ENCODE measurements around the gene ARHGAP10.

The ARHGAP10 gene

GRCh38 chr4:148021686-148022085, 289.8 kb downstream of the ARHGAP10 start:
- TF ChIP-seq CTCF (IDR thresholded peaks at IDR 0.05; ENCODE audit: low read depth, low read length), result no peak
- no peak overlapping the region for H3K4me3 ChIP-seq (ENCODE audit: low read depth, low read length)

GRCh38 chr4:148022975-148023374, 291.1 kb downstream of the ARHGAP10 start:
- H3K4me3 ChIP-seq (ENCODE audit: low read depth, low read length), result no peak overlapping the region
- TF ChIP-seq CTCF (IDR thresholded peaks at IDR 0.05; ENCODE audit: low read depth, low read length), result no peak

DNA sequence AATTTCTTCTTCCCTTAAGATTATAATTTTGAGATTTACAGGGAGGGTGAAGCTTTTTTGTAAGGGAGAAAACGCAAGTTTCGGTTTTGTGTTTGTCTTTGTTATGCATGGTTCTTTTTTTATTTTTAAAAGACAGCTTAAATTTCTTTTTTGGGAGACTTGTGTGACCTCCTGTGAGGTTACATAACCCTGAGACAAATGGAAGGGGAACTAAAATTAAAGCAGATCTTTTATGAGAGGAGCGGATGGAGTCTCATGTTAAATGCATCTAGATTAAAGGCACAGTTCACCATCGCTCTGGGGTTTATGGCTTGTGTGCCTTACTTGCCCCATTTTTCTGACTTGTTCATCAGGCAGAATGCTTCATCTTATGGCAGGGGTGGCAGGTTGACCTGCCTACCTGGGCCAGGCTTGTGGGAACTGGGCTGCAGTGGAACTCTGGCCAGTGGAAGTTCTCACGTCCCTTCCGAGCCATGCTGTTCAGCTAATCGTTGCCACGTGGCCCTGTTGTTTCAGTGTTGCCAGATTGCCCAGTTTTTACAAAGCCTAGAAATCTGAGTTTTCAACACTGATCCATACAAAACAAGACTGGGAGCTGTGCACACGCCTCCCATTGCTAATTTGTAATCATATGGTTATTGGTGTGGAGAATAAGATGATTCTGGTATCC, 291.8 kb downstream of the ARHGAP10 start:
- TF ChIP-seq CTCF (IDR thresholded peaks at IDR 0.05; ENCODE audit: low read depth, low read length), result no peak
- no peak overlapping the region for H3K4me3 ChIP-seq (ENCODE audit: low read depth, low read length)

DNA sequence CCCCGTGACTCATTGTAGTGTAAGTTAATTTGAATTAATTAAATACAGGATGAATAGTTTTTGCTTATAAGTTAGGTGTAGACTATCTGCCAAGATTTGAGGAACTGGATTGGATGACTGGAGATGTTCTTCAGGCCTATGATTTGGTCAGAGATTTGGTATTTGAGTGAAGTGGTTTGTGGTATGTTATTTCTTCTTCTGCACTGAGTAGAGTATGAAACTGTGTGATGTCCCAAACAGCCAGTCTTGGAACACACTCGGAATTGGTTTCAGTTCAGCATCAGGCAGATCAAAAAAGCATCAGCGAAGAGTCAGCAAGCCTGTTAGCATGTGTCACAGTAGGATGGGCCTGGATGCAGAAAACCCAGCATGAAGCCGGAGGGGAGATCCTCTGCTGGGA, 294.1 kb downstream of the ARHGAP10 start:
- no peak for TF ChIP-seq CTCF (IDR thresholded peaks at IDR 0.05; ENCODE audit: low read depth, low read length)
- H3K4me3 ChIP-seq (ENCODE audit: low read depth, low read length), result peak overlapping the region; percentile 11; the same call in 1 of the 2 replicates

DNA sequence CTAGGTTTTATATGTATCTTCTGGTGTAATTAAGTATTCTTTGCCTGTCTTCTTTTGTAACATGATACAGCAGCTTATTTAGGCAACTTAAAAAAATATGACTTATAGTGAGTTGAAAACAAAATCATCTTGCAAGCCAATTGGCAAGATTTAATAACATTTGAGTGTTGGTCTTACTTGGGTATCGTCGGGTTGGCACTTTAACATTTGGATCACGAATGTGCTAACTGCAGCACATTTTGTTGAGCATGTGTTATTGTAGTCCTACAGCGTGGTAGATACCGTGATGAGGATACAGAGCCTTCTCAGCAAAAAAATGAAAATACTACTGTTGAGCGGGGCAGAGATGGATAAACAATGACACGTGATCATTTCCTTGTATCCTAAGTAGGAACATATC, 295.3 kb downstream of the ARHGAP10 start:
- no peak for TF ChIP-seq CTCF (IDR thresholded peaks at IDR 0.05; ENCODE audit: low read depth, low read length)
- H3K4me3 ChIP-seq (ENCODE audit: low read depth, low read length), result no peak overlapping the region

DNA sequence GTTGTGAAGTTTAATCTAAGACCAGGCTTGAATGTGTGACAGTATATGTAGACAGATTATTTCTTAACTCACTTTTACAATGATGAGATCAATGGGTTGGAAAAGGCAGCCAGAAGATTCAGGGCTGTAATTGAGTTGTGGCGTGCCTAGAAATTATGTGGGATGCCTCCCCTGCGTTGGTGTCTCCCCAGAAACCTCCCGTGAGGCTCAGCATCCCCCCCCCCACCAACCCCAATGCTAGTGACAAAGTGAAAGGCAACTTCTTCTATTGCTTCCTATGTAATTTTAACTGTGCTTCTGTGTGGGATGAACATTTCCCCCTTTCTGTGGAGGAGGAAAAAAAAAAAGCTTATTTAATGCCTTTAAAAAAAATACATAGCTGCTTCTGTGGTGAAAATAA, 297.9 kb downstream of the ARHGAP10 start:
- TF ChIP-seq CTCF (IDR thresholded peaks at IDR 0.05; ENCODE audit: low read depth, low read length), result no peak
- H3K4me3 ChIP-seq (ENCODE audit: low read depth, low read length), result no peak overlapping the region

DNA sequence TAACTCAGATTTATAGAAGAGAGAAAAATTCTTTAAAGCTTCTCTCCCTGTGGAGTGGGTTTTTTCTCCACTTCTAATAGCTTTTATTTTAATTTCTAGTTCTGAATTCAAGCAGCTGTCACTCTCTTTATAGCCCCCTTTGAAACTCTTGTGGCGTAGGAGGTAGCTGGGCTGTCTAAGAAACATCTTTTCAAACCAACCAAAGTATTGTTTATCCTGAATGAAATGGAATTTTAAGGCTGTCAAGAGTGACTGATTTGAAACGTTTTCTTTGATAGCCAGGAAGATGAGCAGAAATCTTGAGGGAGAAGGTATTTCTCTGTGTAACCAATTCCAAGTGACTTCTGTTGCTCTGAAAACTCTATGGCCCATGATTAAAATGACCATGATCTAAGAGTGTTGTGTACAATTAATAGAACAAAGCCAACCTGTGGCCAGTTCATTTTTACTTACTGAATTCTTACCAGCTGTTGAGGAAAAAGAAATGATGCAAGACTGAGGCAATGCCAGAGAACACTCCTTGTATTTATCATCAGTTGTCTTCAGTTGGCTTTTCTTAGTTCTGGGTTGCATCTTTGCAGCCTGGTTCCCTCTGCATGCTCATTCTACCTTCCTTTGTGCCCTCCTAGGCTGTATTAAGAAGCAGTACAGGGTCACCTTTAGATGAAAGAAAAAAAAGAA, 298.4 kb downstream of the ARHGAP10 start:
- TF ChIP-seq CTCF (IDR thresholded peaks at IDR 0.05; ENCODE audit: low read depth, low read length), result no peak
- no peak overlapping the region for H3K4me3 ChIP-seq (ENCODE audit: low read depth, low read length)
